Fibroblast of lung (primary cell): ENCODE measurements around the gene MEN1. TPM values are rescaled to one million over a fixed set of nuclear protein-coding genes. Genes with fewer than 3 reads are reported as not detected.

Source experiments
- DNase-seq, 2 donors: peaks; one replicate each; pipeline versions ENCODE4 v3.0.0 to v3.0.0-alpha.2; 2010; ENCODE audit warnings: low read depth in 2 of 2
- H2AFZ ChIP-seq: 2 replicates; pipeline ENCODE4 v1.5.1; 2012; ENCODE audit warnings: low read length, control low read depth, inconsistent platforms
- H3K27ac ChIP-seq: 2 replicates; pipeline ENCODE4 v1.5.1; 2011; ENCODE audit warnings: low read length, control low read depth; ENCODE audit not compliant: insufficient read depth
- H3K27me3 ChIP-seq: 2 replicates; pipeline ENCODE4 v1.5.1; 2011; ENCODE audit warnings: mild to moderate bottlenecking, low read length; ENCODE audit not compliant: control insufficient read depth, insufficient read depth
- H3K36me3 ChIP-seq: 2 replicates; pipeline ENCODE4 v1.5.1; 2011; ENCODE audit warnings: low read length; ENCODE audit not compliant: control insufficient read depth, insufficient read depth
- H3K4me1 ChIP-seq: 2 replicates; pipeline ENCODE4 v1.5.1; 2011; ENCODE audit warnings: low read length; ENCODE audit not compliant: control insufficient read depth, insufficient read depth; ENCODE audit errors: extremely low read depth
- H3K4me2 ChIP-seq: 2 replicates; pipeline ENCODE4 v1.5.1; 2011; ENCODE audit warnings: low read length, control low read depth; ENCODE audit not compliant: insufficient read depth; ENCODE audit errors: extremely low read depth
- H3K4me3 ChIP-seq, 4 experiments: fragments of 200-600 bp in 1 of 4; sonication (generic) in 1 of 4; replicated peaks in 1 of 4; 2 replicates each; pipeline ENCODE4 v1.5.1; 2011 to 2016; ENCODE audit warnings: low read length in 4 of 4, low read depth in 3 of 4, mild to moderate bottlenecking in 3 of 4, control low read depth in 2 of 4, inconsistent platforms in 1 of 4, mixed read lengths in 1 of 4; ENCODE audit not compliant: insufficient read depth in 1 of 4; ENCODE audit errors: control extremely low read depth in 1 of 4
- H3K79me2 ChIP-seq: 2 replicates; pipeline ENCODE4 v1.5.1; 2012; ENCODE audit warnings: mild to moderate bottlenecking, low read length, inconsistent platforms; ENCODE audit not compliant: control insufficient read depth, insufficient read depth
- H3K9ac ChIP-seq: 2 replicates; pipeline ENCODE4 v1.5.1; 2011; ENCODE audit warnings: mild to moderate bottlenecking, low read length, control low read depth; ENCODE audit not compliant: insufficient read depth
- H3K9me3 ChIP-seq: 2 replicates; pipeline ENCODE4 v1.5.1; 2012; ENCODE audit warnings: low read depth, low read length; ENCODE audit not compliant: control insufficient read depth, insufficient read depth
- H4K20me1 ChIP-seq: 2 replicates; pipeline ENCODE4 v1.5.1; 2011; ENCODE audit warnings: low read length; ENCODE audit not compliant: control insufficient read depth, insufficient read depth; ENCODE audit errors: extremely low read depth
- EZH2 ChIP-seq: IDR thresholded peaks from 2 replicates; pipeline ENCODE4 v1.5.1; 2012; ENCODE audit warnings: low read length, control low read depth, mild to moderate bottlenecking; ENCODE audit errors: missing control alignments
- polyA plus RNA-seq, 2 donors: library from polyadenylated mRNA; depleted of rRNA in 1 of 2; stranded (reverse) in 1 of 2; unstranded in 1 of 2; fragments of >200 nt; gene quantifications; 2 replicates each; pipeline ENCODE4 v1.2.1, GENCODE V29; 2011 to 2012; ENCODE audit warnings: missing spikeins in 1 of 2
- total RNA-seq: library from RNA; depleted of rRNA; stranded (reverse); fragments of >200 nt; gene quantifications from 2 replicates; pipeline ENCODE4 v1.2.1, GENCODE V29; 2014
- TF ChIP-seq, protein P1 (sequence below), 2 donors: IDR thresholded peaks in 1 of 2; conservative IDR thresholded peaks in 1 of 2; 1 replicate in 1 of 2; 2 replicates in 1 of 2; pipeline ENCODE4 v1.5.1; 2011 to 2012; ENCODE audit warnings: low read length in 2 of 2, control low read depth in 1 of 2, inconsistent platforms in 1 of 2, low read depth in 1 of 2, mild to moderate bottlenecking in 1 of 2

MEN1 gene
- total and polyA plus RNA-seq, 2 donors (not counting 1 experiment from before 2014, with no cell fraction given): 8.9 to 13.7 TPM

DNA sequence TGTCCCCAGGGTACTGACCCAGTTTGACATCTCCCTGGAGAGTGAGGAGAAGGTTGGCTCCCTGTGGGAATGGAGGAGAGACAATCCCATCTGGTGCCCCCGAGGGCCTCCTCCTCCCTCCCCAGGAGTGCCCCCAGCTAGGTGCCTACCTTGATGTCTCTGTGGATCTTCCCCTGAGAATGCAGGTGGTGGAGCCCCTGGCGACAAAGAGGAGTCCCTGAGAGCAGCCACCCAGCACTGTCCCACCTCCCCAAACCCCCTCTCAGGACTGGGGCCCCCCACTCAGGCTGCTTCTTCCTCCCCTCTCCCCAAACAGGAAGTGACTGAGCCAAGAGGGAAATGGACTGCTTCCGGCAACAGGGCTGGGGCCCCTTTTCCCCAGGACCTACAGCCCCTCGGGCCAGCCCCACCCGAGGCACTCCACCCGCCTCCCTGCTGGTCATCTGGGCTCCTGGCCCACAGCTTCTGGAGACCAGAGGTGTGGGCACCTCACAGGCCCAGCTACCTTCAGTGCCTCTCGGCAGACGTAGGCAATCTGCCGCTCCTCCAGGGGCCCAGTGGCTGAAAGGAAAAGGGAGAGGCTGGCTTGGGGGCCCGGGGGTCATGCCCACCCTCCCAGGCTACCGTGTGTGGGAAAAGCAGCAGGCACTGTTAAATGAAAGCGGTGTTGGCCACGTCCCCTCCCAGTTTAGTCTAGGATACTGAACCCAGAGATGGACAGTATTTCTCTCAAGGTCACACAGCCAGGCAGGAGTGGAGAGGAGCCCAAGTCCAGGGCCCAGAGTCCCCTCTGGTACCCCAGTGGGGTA, 8.6 kb downstream of the MEN1 start:
- H3K36me3 ChIP-seq: peaks cover 9% of the 10 kb centered on the region
- peaks cover 6% of the 10 kb centered on the region for H3K4me1 ChIP-seq
- H3K4me3 ChIP-seq: peak overlapping the region in 1 of 4 experiments; percentile 57
- H2AFZ ChIP-seq: no peak overlapping the region
- H3K27ac ChIP-seq: no peak overlapping the region
- H3K4me2 ChIP-seq: no peak overlapping the region
- H3K9ac ChIP-seq: no peak overlapping the region
- DNase-seq: no peak
- no peaks in the 10 kb centered on the region for H4K20me1 ChIP-seq
- no peaks in the 10 kb centered on the region for H3K79me2 ChIP-seq
- no peak for TF ChIP-seq EZH2
- TF ChIP-seq, protein P1, sequence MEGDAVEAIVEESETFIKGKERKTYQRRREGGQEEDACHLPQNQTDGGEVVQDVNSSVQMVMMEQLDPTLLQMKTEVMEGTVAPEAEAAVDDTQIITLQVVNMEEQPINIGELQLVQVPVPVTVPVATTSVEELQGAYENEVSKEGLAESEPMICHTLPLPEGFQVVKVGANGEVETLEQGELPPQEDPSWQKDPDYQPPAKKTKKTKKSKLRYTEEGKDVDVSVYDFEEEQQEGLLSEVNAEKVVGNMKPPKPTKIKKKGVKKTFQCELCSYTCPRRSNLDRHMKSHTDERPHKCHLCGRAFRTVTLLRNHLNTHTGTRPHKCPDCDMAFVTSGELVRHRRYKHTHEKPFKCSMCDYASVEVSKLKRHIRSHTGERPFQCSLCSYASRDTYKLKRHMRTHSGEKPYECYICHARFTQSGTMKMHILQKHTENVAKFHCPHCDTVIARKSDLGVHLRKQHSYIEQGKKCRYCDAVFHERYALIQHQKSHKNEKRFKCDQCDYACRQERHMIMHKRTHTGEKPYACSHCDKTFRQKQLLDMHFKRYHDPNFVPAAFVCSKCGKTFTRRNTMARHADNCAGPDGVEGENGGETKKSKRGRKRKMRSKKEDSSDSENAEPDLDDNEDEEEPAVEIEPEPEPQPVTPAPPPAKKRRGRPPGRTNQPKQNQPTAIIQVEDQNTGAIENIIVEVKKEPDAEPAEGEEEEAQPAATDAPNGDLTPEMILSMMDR (conservative IDR thresholded peaks at IDR 0.05 in 1 of 2, IDR thresholded peaks at IDR 0.05 in 1 of 2; ENCODE audit: low read depth in 1 of 2, low read length in 2 of 2): no peak
- H3K9me3 ChIP-seq: no peaks in the 10 kb centered on the region
- H3K27me3 ChIP-seq: no peaks in the 10 kb centered on the region

DNA sequence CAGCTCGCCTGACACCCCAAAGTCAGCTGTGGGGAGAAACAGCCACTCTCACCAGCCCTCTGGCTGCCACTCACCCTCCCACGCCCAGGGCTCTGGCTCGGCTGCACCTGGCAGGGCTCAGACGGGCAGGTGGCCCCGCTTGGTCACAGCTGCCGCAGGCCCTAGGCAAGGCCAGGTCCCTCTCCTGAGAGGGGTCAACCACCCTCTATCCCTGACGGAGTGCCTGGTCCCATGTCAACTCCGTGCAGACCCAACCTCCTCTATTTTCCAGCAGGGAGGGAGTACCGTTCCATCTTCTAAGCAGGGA, 9.2 kb downstream of the MEN1 start:
- Histone ChIP-seq H3K4me1 (peaks cover 6% of the 10 kb centered on the region), H3K79me2 (no peaks in the 10 kb centered on the region), H3K36me3 (peaks cover 9% of the 10 kb centered on the region), H3K4me2 (no peak overlapping the region), H3K27ac (no peak overlapping the region), H3K27me3 (no peaks in the 10 kb centered on the region), H3K4me3 (no peak overlapping the region), H3K9me3 (no peaks in the 10 kb centered on the region), H4K20me1 (no peaks in the 10 kb centered on the region), H2AFZ (no peak overlapping the region), H3K9ac (no peak overlapping the region)
- no peak for DNase-seq
- no peak for TF ChIP-seq EZH2
- TF ChIP-seq, protein P1 (conservative IDR thresholded peaks at IDR 0.05 in 1 of 2, IDR thresholded peaks at IDR 0.05 in 1 of 2; ENCODE audit: low read depth in 1 of 2, low read length in 2 of 2): no peak

DNA sequence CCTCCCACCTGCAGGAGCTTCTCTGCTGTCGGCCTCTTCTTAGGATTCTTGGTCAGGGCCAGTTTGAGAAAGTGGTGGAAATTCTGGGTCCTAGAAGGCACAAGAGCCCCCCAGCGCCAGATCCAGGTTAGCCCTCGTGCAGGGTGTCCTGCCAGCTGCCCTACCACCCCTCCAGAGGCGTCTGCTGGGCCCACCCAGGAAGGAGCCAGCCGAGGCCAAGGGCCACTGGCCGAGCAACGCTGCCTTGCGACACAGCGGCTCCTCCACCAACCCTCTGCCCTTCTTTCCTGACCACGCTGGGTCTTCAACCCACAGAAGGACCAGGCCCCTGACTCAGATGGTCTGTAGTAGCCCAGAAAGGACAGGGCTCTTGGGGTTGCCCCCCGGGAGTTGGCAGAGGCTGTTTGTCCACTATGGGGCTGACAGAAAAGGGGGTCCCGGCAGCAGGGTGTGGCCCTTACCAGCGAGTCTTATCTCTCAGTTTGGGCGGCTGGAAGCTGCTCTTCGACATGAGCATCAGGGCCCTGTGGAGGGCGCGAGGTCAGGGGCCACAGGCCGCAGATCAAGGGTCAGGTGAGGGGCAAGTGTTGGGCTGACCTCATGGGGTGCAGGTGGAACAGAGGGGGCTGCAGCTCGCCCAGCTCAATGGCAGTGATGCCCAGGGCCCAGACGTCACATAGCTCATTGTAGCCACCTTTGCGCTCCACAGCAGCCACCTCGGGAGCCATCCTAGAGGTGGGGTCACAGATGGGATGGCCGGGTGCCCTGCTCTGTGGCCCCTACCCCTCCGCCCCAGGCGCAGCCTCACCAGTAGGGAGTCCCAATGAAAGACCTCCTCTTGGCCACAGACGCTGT, 9.8 kb downstream of the MEN1 start:
- Histone ChIP-seq H3K36me3 (peaks cover 6% of the 10 kb centered on the region), H3K9ac (no peak overlapping the region), H3K4me3 (no peak overlapping the region), H4K20me1 (no peaks in the 10 kb centered on the region), H2AFZ (no peak overlapping the region), H3K79me2 (no peaks in the 10 kb centered on the region), H3K9me3 (no peaks in the 10 kb centered on the region), H3K27ac (no peak overlapping the region), H3K4me1 (peaks cover 6% of the 10 kb centered on the region), H3K4me2 (no peak overlapping the region), H3K27me3 (no peaks in the 10 kb centered on the region)
- no peak for DNase-seq
- TF ChIP-seq EZH2: no peak
- TF ChIP-seq, protein P1 (conservative IDR thresholded peaks at IDR 0.05 in 1 of 2, IDR thresholded peaks at IDR 0.05 in 1 of 2; ENCODE audit: low read depth in 1 of 2, low read length in 2 of 2): no peak
